ENCODE data around the gene GNAT1.

The GNAT1 gene

GRCh38 chr3:50181985-50182384 lies 9.4 kb upstream of the GNAT1 start:
- no peak for DNase-seq (ENCODE audit: low read depth)

- DNase-seq (ENCODE audit: low read depth): no peak
Observed at GRCh38 chr3:50182533-50183099, 8.8 kb upstream of the GNAT1 start.

- DNase-seq (ENCODE audit: low read depth): no peak
Observed at GRCh38 chr3:50183755-50184154, 7.7 kb upstream of the GNAT1 start.

GRCh38 chr3:50184242-50184978 lies 7.0 kb upstream of the GNAT1 start:
- DNase-seq (ENCODE audit: low read depth): no peak

- DNase-seq (ENCODE audit: low read depth): no peak
Observed at GRCh38 chr3:50185230-50185629, 6.2 kb upstream of the GNAT1 start.

- no peak for DNase-seq (ENCODE audit: low read depth)
Observed at GRCh38 chr3:50186096-50186495, 5.3 kb upstream of the GNAT1 start.

- DNase-seq (ENCODE audit: low read depth): no peak
Observed at GRCh38 chr3:50187750-50188149, 3.7 kb upstream of the GNAT1 start.

GRCh38 chr3:50189274-50189673 lies 2.1 kb upstream of the GNAT1 start:
- DNase-seq (ENCODE audit: low read depth): no peak

- DNase-seq (ENCODE audit: low read depth): no peak
Observed at GRCh38 chr3:50189989-50190388, 1.4 kb upstream of the GNAT1 start.

GRCh38 chr3:50192124-50192523 lies 714 bp downstream of the GNAT1 start:
- DNase-seq (ENCODE audit: low read depth): no peak

GRCh38 chr3:50192689-50193141 lies 1.3 kb downstream of the GNAT1 start:
- peak; percentile 73 for DNase-seq (ENCODE audit: low read depth)

- DNase-seq (ENCODE audit: low read depth): no peak
Observed at GRCh38 chr3:50193286-50193685, 1.9 kb downstream of the GNAT1 start.

GRCh38 chr3:50193746-50194127 lies 2.3 kb downstream of the GNAT1 start:
- DNase-seq (ENCODE audit: low read depth): no peak

- DNase-seq (ENCODE audit: low read depth): peak; percentile 59
Observed at GRCh38 chr3:50194128-50194902, 2.9 kb downstream of the GNAT1 start.

- no peak for DNase-seq (ENCODE audit: low read depth)
Observed at GRCh38 chr3:50194903-50195500, 3.6 kb downstream of the GNAT1 start.

- DNase-seq (ENCODE audit: low read depth): no peak
Observed at GRCh38 chr3:50195501-50196252, 4.3 kb downstream of the GNAT1 start.

GRCh38 chr3:50196253-50196801 lies 4.9 kb downstream of the GNAT1 start:
- DNase-seq (ENCODE audit: low read depth): no peak

GRCh38 chr3:50201573-50202315 lies 10.3 kb downstream of the GNAT1 start:
- no peak for DNase-seq (ENCODE audit: low read depth)

- no peak for DNase-seq (ENCODE audit: low read depth)
Observed at GRCh38 chr3:50202353-50203112, 11.1 kb downstream of the GNAT1 start.

GRCh38 chr3:50203113-50203808 lies 11.9 kb downstream of the GNAT1 start:
- DNase-seq (ENCODE audit: low read depth): no peak

All from stimulated activated CD8-positive, alpha-beta memory T cell treated with anti-CD3 and anti-CD28 coated beads, Interleukin-7, amount 100 ng/mL, for 24 hours (primary cell).